SK-N-SH treated with all-trans-retinoic acid at 6 μM for 48 hours (cell line): ENCODE measurements around the gene SMARCA2.

Experiments
- ATAC-seq: fragments of 200-7000 bp; cut with Tn5 transposase; 3 replicates; pipeline ENCODE4 v1.9.1; 2020; ENCODE audit warnings: mild to moderate bottlenecking, moderate library complexity
- ARNTL ChIP-seq: fragments of 450-650 bp; formaldehyde crosslinking; IDR thresholded peaks from 2 replicates; pipeline ENCODE4 v1.5.0; 2020; ENCODE audit warnings: low read depth, mild to moderate bottlenecking, moderate library complexity, borderline replicate concordance
- BACH2 ChIP-seq: fragments of 250-450 bp; sonication (Bioruptor Pico); IDR thresholded peaks from 2 replicates; pipeline ENCODE4 v1.9.0; 2021; ENCODE audit warnings: mild to moderate bottlenecking, borderline replicate concordance
- CREB5 ChIP-seq: fragments of 250-450 bp; sonication (Bioruptor Pico); IDR thresholded peaks from 2 replicates; pipeline ENCODE4 v1.5.1; 2020; ENCODE audit warnings: low read depth, mild to moderate bottlenecking, moderate library complexity
- CSDC2 ChIP-seq: fragments of 250-450 bp; sonication (Bioruptor Pico); IDR thresholded peaks from 2 replicates; pipeline ENCODE4 v1.5.0; 2020; ENCODE audit warnings: mild to moderate bottlenecking, moderate library complexity
- CSRNP3 ChIP-seq: fragments of 250-450 bp; sonication (Bioruptor Pico); IDR thresholded peaks from 2 replicates; pipeline ENCODE4 v1.5.1; 2021; ENCODE audit warnings: mild to moderate bottlenecking, moderate library complexity
- ESRRG ChIP-seq: fragments of 250-450 bp; sonication (Bioruptor Pico); IDR thresholded peaks from 2 replicates; pipeline ENCODE4 v1.6.1; 2021; ENCODE audit warnings: mild to moderate bottlenecking
- GLIS3 ChIP-seq: fragments of 250-450 bp; sonication (Bioruptor Pico); IDR thresholded peaks from 2 replicates; pipeline ENCODE4 v1.5.0; 2020; ENCODE audit warnings: mild to moderate bottlenecking, moderate library complexity
- ISL1 ChIP-seq: fragments of 250-450 bp; sonication (Bioruptor Pico); IDR thresholded peaks from 2 replicates; pipeline ENCODE4 v2.1.2; 2022; ENCODE audit warnings: mild to moderate bottlenecking, moderate library complexity
- OSR1 ChIP-seq: fragments of 250-450 bp; sonication (Bioruptor Pico); IDR thresholded peaks from 2 replicates; pipeline ENCODE4 v1.8.0; 2022; ENCODE audit warnings: moderate library complexity, mild to moderate bottlenecking, inconsistent platforms
- PATZ1 ChIP-seq: fragments of 250-450 bp; sonication (Bioruptor Pico); IDR thresholded peaks from 2 replicates; pipeline ENCODE4 v1.8.0; 2020; ENCODE audit warnings: mild to moderate bottlenecking, moderate library complexity, borderline replicate concordance
- RARB ChIP-seq: fragments of 250-450 bp; sonication (Bioruptor Pico); IDR thresholded peaks from 2 replicates; pipeline ENCODE4 v1.8.0; 2021; ENCODE audit warnings: mild to moderate bottlenecking, moderate library complexity
- SNAI2 ChIP-seq: fragments of 250-450 bp; sonication (Bioruptor Pico); IDR thresholded peaks from 2 replicates; pipeline ENCODE4 v1.5.0; 2020; ENCODE audit warnings: mild to moderate bottlenecking, moderate library complexity
- TCF4 ChIP-seq: fragments of 250-450 bp; sonication (Bioruptor Pico); IDR thresholded peaks from 2 replicates; pipeline ENCODE4 v1.8.0; 2021; ENCODE audit warnings: mild to moderate bottlenecking, moderate library complexity, borderline replicate concordance
- TOX ChIP-seq: fragments of 250-450 bp; sonication (Bioruptor Pico); IDR thresholded peaks from 2 replicates; pipeline ENCODE4 v1.8.0; 2021; ENCODE audit warnings: mild to moderate bottlenecking, moderate library complexity, borderline replicate concordance
- ZC3H10 ChIP-seq: fragments of 250-450 bp; sonication (Bioruptor Pico); IDR thresholded peaks from 2 replicates; pipeline ENCODE4 v1.5.1; 2021; ENCODE audit warnings: mild to moderate bottlenecking, moderate library complexity
- ZFP3 ChIP-seq: fragments of 250-450 bp; sonication (Bioruptor Pico); IDR thresholded peaks from 2 replicates; pipeline ENCODE4 v1.5.0; 2020; ENCODE audit warnings: mild to moderate bottlenecking, moderate library complexity
- ZFP30 ChIP-seq: fragments of 450-650 bp; formaldehyde crosslinking; IDR thresholded peaks from 2 replicates; pipeline ENCODE4 v1.5.0; 2022; ENCODE audit warnings: mild to moderate bottlenecking, moderate library complexity
- ZNF565 ChIP-seq: fragments of 450-650 bp; formaldehyde crosslinking; conservative IDR thresholded peaks from 2 replicates; pipeline ENCODE4 v1.5.0; 2020; ENCODE audit warnings: low read depth, mild to moderate bottlenecking, moderate library complexity
- ZNF70 ChIP-seq: fragments of 450-650 bp; formaldehyde crosslinking; IDR thresholded peaks from 2 replicates; pipeline ENCODE4 v1.5.0; 2020; ENCODE audit warnings: mild to moderate bottlenecking, moderate library complexity
- TF ChIP-seq, protein P1 (sequence below): fragments of 250-450 bp; sonication (Bioruptor Pico); IDR thresholded peaks from 2 replicates; pipeline ENCODE4 v1.5.0; 2020; ENCODE audit warnings: mild to moderate bottlenecking, moderate library complexity

SMARCA2 gene

DNA sequence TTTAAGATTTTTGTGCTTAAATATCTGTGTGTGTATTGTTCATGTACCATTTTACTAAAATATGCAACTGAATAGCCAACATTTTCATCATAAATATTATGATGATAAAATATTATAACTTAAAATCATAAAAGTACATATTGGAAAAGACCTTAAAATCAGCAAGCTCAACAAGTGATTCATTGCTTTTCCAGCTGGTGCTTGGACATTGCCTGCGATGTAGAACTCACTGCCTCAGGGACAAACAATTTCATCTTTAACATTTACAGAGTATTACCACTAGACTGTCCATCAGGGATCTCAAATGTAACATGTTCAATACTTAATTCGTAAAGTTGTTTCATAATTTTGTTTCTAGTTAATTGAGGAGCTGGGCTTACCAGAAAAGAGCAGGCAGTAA is 17.5 kb upstream of the SMARCA2 start:
- TF ChIP-seq PATZ1 (CRISPR knock-in tag) (no peak), TOX (no peak), ZFP3 (CRISPR knock-in tag) (no peak), OSR1 (no peak), RARB (CRISPR knock-in tag) (no peak), ESRRG (CRISPR knock-in tag) (no peak), ZC3H10 (CRISPR knock-in tag) (no peak), TCF4 (CRISPR knock-in tag) (no peak)
- TF ChIP-seq, protein P1, sequence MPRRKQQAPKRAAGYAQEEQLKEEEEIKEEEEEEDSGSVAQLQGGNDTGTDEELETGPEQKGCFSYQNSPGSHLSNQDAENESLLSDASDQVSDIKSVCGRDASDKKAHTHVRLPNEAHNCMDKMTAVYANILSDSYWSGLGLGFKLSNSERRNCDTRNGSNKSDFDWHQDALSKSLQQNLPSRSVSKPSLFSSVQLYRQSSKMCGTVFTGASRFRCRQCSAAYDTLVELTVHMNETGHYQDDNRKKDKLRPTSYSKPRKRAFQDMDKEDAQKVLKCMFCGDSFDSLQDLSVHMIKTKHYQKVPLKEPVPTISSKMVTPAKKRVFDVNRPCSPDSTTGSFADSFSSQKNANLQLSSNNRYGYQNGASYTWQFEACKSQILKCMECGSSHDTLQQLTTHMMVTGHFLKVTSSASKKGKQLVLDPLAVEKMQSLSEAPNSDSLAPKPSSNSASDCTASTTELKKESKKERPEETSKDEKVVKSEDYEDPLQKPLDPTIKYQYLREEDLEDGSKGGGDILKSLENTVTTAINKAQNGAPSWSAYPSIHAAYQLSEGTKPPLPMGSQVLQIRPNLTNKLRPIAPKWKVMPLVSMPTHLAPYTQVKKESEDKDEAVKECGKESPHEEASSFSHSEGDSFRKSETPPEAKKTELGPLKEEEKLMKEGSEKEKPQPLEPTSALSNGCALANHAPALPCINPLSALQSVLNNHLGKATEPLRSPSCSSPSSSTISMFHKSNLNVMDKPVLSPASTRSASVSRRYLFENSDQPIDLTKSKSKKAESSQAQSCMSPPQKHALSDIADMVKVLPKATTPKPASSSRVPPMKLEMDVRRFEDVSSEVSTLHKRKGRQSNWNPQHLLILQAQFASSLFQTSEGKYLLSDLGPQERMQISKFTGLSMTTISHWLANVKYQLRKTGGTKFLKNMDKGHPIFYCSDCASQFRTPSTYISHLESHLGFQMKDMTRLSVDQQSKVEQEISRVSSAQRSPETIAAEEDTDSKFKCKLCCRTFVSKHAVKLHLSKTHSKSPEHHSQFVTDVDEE (CRISPR knock-in tag), result no peak
- no peak for ATAC-seq

- no peak for TF ChIP-seq ZNF565 (CRISPR knock-in tag)
- no peak for TF ChIP-seq CREB5 (CRISPR knock-in tag)
- no peak for TF ChIP-seq GLIS3
- no peak for TF ChIP-seq ISL1 (CRISPR knock-in tag)
- TF ChIP-seq ZFP30 (CRISPR knock-in tag), result no peak
- TF ChIP-seq ESRRG (CRISPR knock-in tag), result no peak
- TF ChIP-seq ZNF70 (CRISPR knock-in tag), result no peak
- no peak for TF ChIP-seq CSDC2 (CRISPR knock-in tag)
- no peak for ATAC-seq
Observed at GRCh38 chr9:1998111-1998510, 17.0 kb upstream of the SMARCA2 start.

DNA sequence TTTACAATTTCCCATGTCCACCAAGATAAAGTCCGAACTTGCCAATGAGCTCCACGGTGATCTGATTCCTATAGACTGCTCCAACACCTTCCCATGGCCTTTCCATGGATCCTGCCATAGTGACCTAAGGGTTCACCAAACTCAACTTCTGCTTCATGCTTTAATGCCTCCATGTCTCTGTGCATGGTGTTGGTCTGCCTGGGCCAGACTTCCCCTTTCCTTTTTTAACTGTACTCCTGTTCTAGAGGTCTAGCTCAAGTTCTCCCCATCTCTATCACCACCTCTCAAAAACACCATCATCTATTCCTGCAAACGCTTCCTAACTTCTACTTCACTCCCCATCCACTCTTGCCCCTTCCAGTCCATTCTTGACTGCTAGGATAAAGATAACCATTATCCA is 14.8 kb upstream of the SMARCA2 start:
- ATAC-seq, result no peak
- TF ChIP-seq TOX (no peak), TCF4 (CRISPR knock-in tag) (no peak), ZNF565 (CRISPR knock-in tag) (no peak), CSRNP3 (no peak), CREB5 (CRISPR knock-in tag) (no peak), SNAI2 (CRISPR knock-in tag) (no peak), BACH2 (no peak), GLIS3 (no peak), ARNTL (CRISPR knock-in tag) (no peak), ESRRG (CRISPR knock-in tag) (no peak), ISL1 (CRISPR knock-in tag) (no peak), ZFP30 (CRISPR knock-in tag) (no peak), ZNF70 (CRISPR knock-in tag) (no peak)
- TF ChIP-seq, protein P1 (CRISPR knock-in tag), result no peak
